Measurements from ENCODE around the gene TAGLN2. TPM values are rescaled to one million over a fixed set of nuclear protein-coding genes. Genes with fewer than 3 reads are reported as not detected.

The TAGLN2 gene
- total RNA-seq, 1 donor from 2014 or later: 85.1 TPM

DNA sequence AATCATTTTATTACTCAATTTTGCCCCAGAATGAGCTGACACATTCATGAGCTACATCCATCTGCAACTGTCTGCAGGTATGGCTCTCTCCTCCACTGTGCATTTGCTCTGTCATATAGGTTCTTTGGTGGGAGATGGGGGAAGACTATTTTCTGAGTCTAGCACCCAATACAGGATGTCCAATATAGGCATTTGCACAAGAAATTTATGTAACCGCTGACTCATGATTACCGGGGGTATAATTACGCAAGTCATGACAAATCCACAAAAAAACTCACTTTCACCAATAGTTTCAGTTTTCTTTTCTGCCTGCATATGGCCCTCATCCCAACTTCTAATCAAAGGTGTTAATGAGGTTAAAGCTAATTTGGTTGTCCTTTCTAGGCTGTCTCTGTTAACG, 45.3 kb downstream of the TAGLN2 start:
- no peak overlapping the region for H3K9ac ChIP-seq (ENCODE audit: low read depth in 1 of 3, low read length in 3 of 3)
- peaks cover 0 to 2% (median 0%) of the 10 kb centered on the region in 3 donors for H3K4me1 ChIP-seq (ENCODE audit: control insufficient read depth in 3 of 3, insufficient read depth in 3 of 3, low read length in 3 of 3)
- H3K27ac ChIP-seq (ENCODE audit: low read depth, low read length): no peak overlapping the region

DNA sequence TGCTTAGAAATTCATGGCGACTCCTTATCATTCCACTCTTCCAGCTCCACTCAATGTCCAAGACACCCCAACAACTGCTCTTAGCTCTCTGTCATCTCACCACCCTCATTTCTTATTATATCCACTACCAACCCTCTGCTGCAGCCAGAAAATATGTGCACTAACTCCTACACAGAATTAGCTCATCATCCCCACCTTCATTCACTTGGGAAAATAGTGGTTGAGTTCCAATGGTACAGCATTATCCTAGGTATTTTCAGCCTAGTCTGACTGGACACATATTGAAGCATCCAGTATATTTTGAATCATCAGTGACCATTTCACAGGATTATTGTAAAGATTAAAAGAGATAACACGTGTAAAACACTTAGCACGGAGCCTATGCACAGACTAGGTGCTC, 46.2 kb downstream of the TAGLN2 start:
- Histone ChIP-seq H3K4me1 (ENCODE audit: control insufficient read depth in 3 of 3, insufficient read depth in 3 of 3, low read length in 3 of 3) (peaks cover 0 to 2% (median 0%) of the 10 kb centered on the region in 3 donors), H3K9me3 (ENCODE audit: control insufficient read depth in 3 of 3, low read length in 3 of 3) (no peaks in the 10 kb centered on the region), H3K4me3 (ENCODE audit: low read length in 3 of 3) (no peak overlapping the region), H3K27ac (ENCODE audit: low read depth, low read length) (no peak overlapping the region), H3K27me3 (ENCODE audit: control insufficient read depth in 3 of 3, insufficient read depth in 3 of 3, low read length in 3 of 3) (no peaks in the 10 kb centered on the region), H3K9ac (ENCODE audit: low read depth in 1 of 3, low read length in 3 of 3) (no peak overlapping the region), H3K36me3 (ENCODE audit: control insufficient read depth in 3 of 3, insufficient read depth in 3 of 3, low read length in 3 of 3) (no peaks in the 10 kb centered on the region)

More for the DNA sequence above, 45.3 kb downstream of the TAGLN2 start:
- Histone ChIP-seq H3K27me3 (ENCODE audit: control insufficient read depth in 3 of 3, insufficient read depth in 3 of 3, low read length in 3 of 3) (no peaks in the 10 kb centered on the region), H3K9me3 (ENCODE audit: control insufficient read depth in 3 of 3, low read length in 3 of 3) (no peaks in the 10 kb centered on the region), H3K4me3 (ENCODE audit: low read length in 3 of 3) (no peak overlapping the region), H3K36me3 (ENCODE audit: control insufficient read depth in 3 of 3, insufficient read depth in 3 of 3, low read length in 3 of 3) (no peaks in the 10 kb centered on the region)

DNA sequence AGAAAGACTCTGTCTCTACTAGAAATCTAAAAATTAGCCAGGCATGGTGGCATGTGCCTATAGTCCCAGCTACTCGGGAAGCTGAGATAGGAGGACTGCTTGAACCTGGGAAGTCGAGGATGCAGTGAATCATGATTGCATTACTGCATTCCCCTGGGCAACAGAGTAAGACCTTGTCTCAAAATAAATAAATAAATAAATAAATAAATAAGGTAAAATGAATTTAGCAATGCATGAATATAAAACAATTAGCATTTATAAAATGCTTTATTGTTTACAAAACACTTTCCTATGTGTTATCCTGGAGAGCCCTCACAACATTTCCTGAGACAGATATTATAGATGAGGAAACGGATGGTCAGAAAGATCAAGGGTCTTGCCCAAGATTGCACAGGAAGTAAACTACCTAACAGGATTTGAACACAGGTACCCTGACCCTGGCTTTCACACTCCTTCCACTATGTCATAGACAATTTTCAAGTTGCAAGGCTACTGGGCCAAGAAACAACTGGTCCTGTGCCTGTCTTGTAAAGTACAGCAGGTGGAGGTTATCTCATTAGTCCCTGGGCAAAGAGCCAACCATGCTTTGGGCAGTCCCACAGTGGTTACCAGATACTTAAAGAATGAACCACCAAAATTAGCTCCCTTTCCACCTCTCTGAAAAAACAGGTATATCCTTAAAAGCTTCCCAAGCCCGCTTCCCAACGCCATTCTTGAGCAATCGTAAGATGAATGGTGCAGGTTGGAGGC, 47.4 kb downstream of the TAGLN2 start:
- no peak overlapping the region for H3K27ac ChIP-seq (ENCODE audit: low read depth, low read length)
- H3K27me3 ChIP-seq (ENCODE audit: control insufficient read depth in 3 of 3, insufficient read depth in 3 of 3, low read length in 3 of 3): peaks cover 0 to 3% (median under 1%) of the 10 kb centered on the region in 3 donors
- H3K4me1 ChIP-seq (ENCODE audit: control insufficient read depth in 3 of 3, insufficient read depth in 3 of 3, low read length in 3 of 3): peaks cover 0 to 2% (median 0%) of the 10 kb centered on the region in 3 donors
- H3K4me3 ChIP-seq (ENCODE audit: low read length in 3 of 3): no peak overlapping the region
- no peaks in the 10 kb centered on the region for H3K36me3 ChIP-seq (ENCODE audit: control insufficient read depth in 3 of 3, insufficient read depth in 3 of 3, low read length in 3 of 3)
- H3K9ac ChIP-seq (ENCODE audit: low read depth in 1 of 3, low read length in 3 of 3): no peak overlapping the region
- no peaks in the 10 kb centered on the region for H3K9me3 ChIP-seq (ENCODE audit: control insufficient read depth in 3 of 3, low read length in 3 of 3)

DNA sequence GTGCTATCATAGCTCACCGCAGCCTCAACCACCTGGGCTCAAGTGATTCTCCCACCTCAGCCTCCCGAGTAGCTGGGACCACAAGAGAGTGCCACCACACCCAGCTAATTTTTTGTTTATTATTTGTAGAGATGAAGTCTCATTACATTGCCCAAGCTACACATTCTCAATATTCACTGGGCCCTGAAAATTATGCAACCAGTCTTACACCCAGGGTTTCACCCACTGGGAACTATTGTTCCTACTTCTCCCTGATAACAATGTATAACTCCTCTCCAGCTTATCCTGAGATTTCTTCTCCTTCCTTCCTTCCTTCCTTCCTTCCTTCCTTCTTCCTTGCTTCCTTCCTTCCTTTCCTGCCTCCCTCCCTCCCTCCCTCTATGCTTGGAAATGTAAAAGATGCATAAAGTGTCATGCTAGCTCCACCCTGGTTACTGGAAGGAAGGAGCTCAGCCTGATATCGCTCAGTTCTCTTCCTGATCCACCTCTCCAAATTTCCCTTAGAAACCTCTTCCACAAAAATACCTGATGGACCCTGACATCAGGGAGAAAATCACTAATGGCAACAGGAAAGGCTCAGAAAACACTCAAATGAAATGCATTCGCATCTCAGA, 51.7 kb downstream of the TAGLN2 start:
- H3K4me1 ChIP-seq (ENCODE audit: control insufficient read depth in 3 of 3, insufficient read depth in 3 of 3, low read length in 3 of 3): no peaks in the 10 kb centered on the region
- H3K36me3 ChIP-seq (ENCODE audit: control insufficient read depth in 3 of 3, insufficient read depth in 3 of 3, low read length in 3 of 3): no peaks in the 10 kb centered on the region
- peaks cover 0 to 19% (median 16%) of the 10 kb centered on the region in 3 donors for H3K27me3 ChIP-seq (ENCODE audit: control insufficient read depth in 3 of 3, insufficient read depth in 3 of 3, low read length in 3 of 3)
- H3K27ac ChIP-seq (ENCODE audit: low read depth, low read length): no peak overlapping the region
- no peak overlapping the region for H3K4me3 ChIP-seq (ENCODE audit: low read length in 3 of 3)
- no peak overlapping the region for H3K9ac ChIP-seq (ENCODE audit: low read depth in 1 of 3, low read length in 3 of 3)
- H3K9me3 ChIP-seq (ENCODE audit: control insufficient read depth in 3 of 3, low read length in 3 of 3): no peaks in the 10 kb centered on the region

DNA sequence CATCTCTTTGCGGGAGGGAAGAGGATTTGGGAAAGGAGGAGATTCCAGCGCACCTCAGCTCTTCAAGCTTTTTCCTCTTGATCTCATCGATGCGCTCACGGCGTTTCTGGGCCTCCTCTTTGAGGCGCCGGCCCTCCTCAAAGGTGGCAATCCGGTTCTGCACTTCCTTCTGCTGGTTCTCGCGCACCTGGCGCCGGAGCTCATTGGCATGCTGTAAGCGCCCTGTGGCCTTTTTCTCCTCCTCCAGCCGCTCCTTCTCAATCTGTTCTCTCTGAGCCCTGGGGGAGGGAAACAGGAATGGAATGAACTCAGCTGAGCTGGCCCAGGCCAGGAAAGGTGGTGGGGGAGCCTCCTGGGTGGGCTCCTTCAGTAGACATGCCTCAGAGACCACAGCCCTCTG, 52.4 kb downstream of the TAGLN2 start:
- Histone ChIP-seq H3K27me3 (ENCODE audit: control insufficient read depth in 3 of 3, insufficient read depth in 3 of 3, low read length in 3 of 3) (peaks cover 0 to 19% (median 16%) of the 10 kb centered on the region in 3 donors), H3K9me3 (ENCODE audit: control insufficient read depth in 3 of 3, low read length in 3 of 3) (no peaks in the 10 kb centered on the region)

DNA sequence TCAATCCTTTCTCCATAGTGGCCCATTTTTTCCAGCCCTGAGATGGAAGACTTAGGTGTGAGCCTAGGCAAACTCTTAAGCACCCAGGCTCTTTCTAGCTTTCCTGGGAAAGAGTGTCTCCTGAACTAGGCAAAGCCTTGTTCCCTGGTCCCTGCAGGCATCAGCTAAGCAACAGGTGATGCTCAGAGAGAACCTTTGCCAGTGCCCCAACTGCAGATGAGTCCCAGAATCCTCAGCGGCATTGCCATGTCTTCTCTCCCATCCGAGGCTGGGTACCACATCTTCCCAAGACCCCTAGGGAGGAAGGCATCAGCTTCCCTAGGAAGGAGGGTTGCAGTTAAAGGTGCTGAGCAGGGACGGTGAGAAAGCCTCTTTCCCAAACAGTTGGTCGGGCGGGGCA, 54.6 kb downstream of the TAGLN2 start:
- Histone ChIP-seq H3K36me3 (ENCODE audit: control insufficient read depth in 3 of 3, insufficient read depth in 3 of 3, low read length in 3 of 3) (no peaks in the 10 kb centered on the region), H3K9me3 (ENCODE audit: control insufficient read depth in 3 of 3, low read length in 3 of 3) (no peaks in the 10 kb centered on the region), H3K27me3 (ENCODE audit: control insufficient read depth in 3 of 3, insufficient read depth in 3 of 3, low read length in 3 of 3) (peaks cover 0 to 19% (median 16%) of the 10 kb centered on the region in 3 donors), H3K4me1 (ENCODE audit: control insufficient read depth in 3 of 3, insufficient read depth in 3 of 3, low read length in 3 of 3) (peaks cover 8 to 10% (median 9%) of the 10 kb centered on the region in 3 donors), H3K9ac (ENCODE audit: low read depth in 1 of 3, low read length in 3 of 3) (no peak overlapping the region), H3K27ac (ENCODE audit: low read depth, low read length) (no peak overlapping the region), H3K4me3 (ENCODE audit: low read length in 3 of 3) (no peak overlapping the region)

More for the DNA sequence above, 52.4 kb downstream of the TAGLN2 start:
- Histone ChIP-seq H3K4me3 (ENCODE audit: low read length in 3 of 3) (no peak overlapping the region), H3K27ac (ENCODE audit: low read depth, low read length) (no peak overlapping the region), H3K9ac (ENCODE audit: low read depth in 1 of 3, low read length in 3 of 3) (no peak overlapping the region), H3K4me1 (ENCODE audit: control insufficient read depth in 3 of 3, insufficient read depth in 3 of 3, low read length in 3 of 3) (peaks cover under 1 to 3% (median 3%) of the 10 kb centered on the region in 3 donors), H3K36me3 (ENCODE audit: control insufficient read depth in 3 of 3, insufficient read depth in 3 of 3, low read length in 3 of 3) (no peaks in the 10 kb centered on the region)

DNA sequence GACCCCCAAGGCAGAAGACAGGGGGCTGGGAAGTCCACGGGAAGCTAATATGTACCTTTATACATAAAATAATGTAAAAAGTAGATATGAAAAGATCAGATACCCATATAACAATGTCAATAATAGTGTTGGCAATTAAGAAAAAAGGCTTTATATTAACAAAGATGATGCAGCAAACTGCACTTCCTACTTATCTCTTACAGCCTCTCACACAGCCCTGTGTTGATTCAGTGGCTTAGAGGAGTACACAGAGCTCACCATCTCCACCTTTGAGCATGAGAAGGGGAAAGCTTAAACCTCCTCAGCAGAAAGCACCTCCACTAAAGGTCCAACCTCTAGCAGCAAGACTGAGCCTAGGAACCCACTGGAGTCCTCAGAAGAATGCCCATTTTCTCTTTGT, 55.7 kb downstream of the TAGLN2 start:
- no peak overlapping the region for H3K4me3 ChIP-seq (ENCODE audit: low read length in 3 of 3)
- H3K9me3 ChIP-seq (ENCODE audit: control insufficient read depth in 3 of 3, low read length in 3 of 3): no peaks in the 10 kb centered on the region
- no peak overlapping the region for H3K9ac ChIP-seq (ENCODE audit: low read depth in 1 of 3, low read length in 3 of 3)
- peaks cover 0 to 19% (median 16%) of the 10 kb centered on the region in 3 donors for H3K27me3 ChIP-seq (ENCODE audit: control insufficient read depth in 3 of 3, insufficient read depth in 3 of 3, low read length in 3 of 3)
- no peaks in the 10 kb centered on the region for H3K36me3 ChIP-seq (ENCODE audit: control insufficient read depth in 3 of 3, insufficient read depth in 3 of 3, low read length in 3 of 3)
- no peak overlapping the region for H3K27ac ChIP-seq (ENCODE audit: low read depth, low read length)
- H3K4me1 ChIP-seq (ENCODE audit: control insufficient read depth in 3 of 3, insufficient read depth in 3 of 3, low read length in 3 of 3): peaks cover 8 to 10% (median 9%) of the 10 kb centered on the region in 3 donors

DNA sequence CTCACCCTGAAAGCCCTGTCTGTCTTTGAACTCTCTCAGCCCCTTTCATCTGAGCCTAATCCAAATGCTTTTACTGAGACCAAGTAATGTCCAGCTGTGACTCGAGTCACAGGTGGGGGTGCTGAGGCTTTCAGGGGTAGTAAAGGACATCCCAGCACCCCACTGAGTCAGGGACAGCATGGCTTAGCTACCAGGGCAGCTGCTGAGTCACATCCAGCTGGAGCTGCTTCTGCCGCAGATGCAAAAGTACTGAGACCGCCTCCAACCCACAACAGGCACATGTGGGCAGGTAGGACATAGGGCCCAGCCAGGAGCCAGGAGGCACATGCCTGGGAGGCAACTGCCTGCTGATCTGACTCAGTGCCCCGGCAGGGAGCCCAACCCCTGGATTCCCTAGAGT, 56.1 kb downstream of the TAGLN2 start:
- Histone ChIP-seq H3K27ac (ENCODE audit: low read depth, low read length) (no peak overlapping the region), H3K4me3 (ENCODE audit: low read length in 3 of 3) (no peak overlapping the region), H3K36me3 (ENCODE audit: control insufficient read depth in 3 of 3, insufficient read depth in 3 of 3, low read length in 3 of 3) (no peaks in the 10 kb centered on the region), H3K27me3 (ENCODE audit: control insufficient read depth in 3 of 3, insufficient read depth in 3 of 3, low read length in 3 of 3) (peaks cover 0 to 19% (median 16%) of the 10 kb centered on the region in 3 donors), H3K9ac (ENCODE audit: low read depth in 1 of 3, low read length in 3 of 3) (no peak overlapping the region), H3K9me3 (ENCODE audit: control insufficient read depth in 3 of 3, low read length in 3 of 3) (no peaks in the 10 kb centered on the region), H3K4me1 (ENCODE audit: control insufficient read depth in 3 of 3, insufficient read depth in 3 of 3, low read length in 3 of 3) (peaks cover 8 to 10% (median 9%) of the 10 kb centered on the region in 3 donors)

DNA sequence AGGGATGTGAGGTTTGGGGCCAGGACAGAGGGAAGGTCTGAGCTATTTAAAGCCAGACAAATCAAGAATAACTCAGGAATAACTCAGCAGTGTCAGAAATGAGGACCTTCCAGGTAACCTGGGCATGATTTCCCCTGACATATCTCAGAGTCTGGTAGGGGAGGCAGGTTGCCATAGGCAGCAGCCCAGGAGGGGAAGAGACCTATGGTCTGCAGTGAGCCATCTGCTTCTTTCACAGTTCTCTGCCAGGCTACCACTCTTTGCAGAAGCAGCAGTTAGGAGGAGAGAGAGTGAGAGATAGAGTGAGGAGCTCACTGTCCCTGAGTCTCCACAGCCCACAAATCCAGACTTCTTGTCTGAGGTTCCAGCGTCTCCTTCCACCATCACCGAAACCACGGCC, 56.5 kb downstream of the TAGLN2 start:
- no peaks in the 10 kb centered on the region for H3K36me3 ChIP-seq (ENCODE audit: control insufficient read depth in 3 of 3, insufficient read depth in 3 of 3, low read length in 3 of 3)
- no peaks in the 10 kb centered on the region for H3K9me3 ChIP-seq (ENCODE audit: control insufficient read depth in 3 of 3, low read length in 3 of 3)
- H3K27me3 ChIP-seq (ENCODE audit: control insufficient read depth in 3 of 3, insufficient read depth in 3 of 3, low read length in 3 of 3): peaks cover 0 to 19% (median 16%) of the 10 kb centered on the region in 3 donors
- H3K27ac ChIP-seq (ENCODE audit: low read depth, low read length): no peak overlapping the region
- H3K9ac ChIP-seq (ENCODE audit: low read depth in 1 of 3, low read length in 3 of 3): no peak overlapping the region
- peaks cover 8 to 10% (median 9%) of the 10 kb centered on the region in 3 donors for H3K4me1 ChIP-seq (ENCODE audit: control insufficient read depth in 3 of 3, insufficient read depth in 3 of 3, low read length in 3 of 3)
- no peak overlapping the region for H3K4me3 ChIP-seq (ENCODE audit: low read length in 3 of 3)
